GM18508 (cell line): ENCODE measurements around the gene KCNK10.

Source experiments
- ATAC-seq: cut with Tn5 transposase; IDR thresholded peaks from one replicate; pipeline ENCODE4 v1.9.1; 2021; ENCODE audit warnings: moderate number of reproducible peaks; ENCODE audit not compliant: insufficient read depth, unreplicated experiment

Gene KCNK10

GRCh38 chr14:88140874-88141273 lies 182.2 kb downstream of the KCNK10 start:
- no peak for ATAC-seq

GRCh38 chr14:88137327-88137726 lies 185.7 kb downstream of the KCNK10 start:
- no peak for ATAC-seq
